Measurements from ENCODE around the gene CFAP221.
"Not testable (repeated sequence)": the region's sequence is repeated elsewhere in the genome, so short reads cannot be mapped to it uniquely, and the experiment has no call there.

CFAP221 gene

DNA sequence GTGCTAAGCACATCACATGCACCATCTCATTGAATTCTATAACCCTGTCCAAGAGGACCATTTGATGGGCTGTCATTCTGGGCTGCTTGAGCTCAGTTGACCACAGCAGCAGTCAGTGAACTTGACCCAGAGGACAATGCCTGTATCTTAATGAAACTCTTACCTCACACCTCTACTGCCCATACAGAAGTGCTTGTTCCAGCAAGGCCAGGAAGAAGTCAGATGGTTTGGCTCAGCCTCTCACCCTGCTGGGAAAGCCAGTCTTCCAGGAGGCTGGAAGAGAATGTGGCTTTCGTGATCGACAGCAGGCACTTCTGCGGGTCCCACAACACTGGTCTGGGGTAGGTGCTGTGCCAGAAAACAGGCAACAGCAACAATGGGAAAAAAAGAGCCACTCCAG, 47.3 kb downstream of the CFAP221 start:
- DNase-seq: no peak

DNA sequence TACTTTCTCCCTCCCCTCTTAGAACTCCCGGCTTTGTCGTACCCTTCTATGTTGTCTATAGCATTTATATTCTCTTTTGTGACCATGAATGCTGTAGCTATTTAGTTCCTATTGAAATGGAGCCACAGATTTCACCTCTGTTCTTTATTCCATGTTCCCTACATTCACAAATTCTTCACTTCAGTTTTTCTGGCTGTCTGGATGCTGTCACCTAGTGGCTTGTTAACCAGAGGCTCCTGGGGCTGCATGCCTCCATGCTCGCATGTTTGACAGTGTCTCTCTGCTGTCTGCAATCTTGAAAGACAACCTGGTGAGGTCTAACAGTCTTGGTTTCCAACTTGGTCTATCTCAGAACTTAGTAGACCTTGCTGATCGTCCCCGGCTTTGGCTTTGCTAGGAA, 48.2 kb downstream of the CFAP221 start:
- DNase-seq: no peak

DNA sequence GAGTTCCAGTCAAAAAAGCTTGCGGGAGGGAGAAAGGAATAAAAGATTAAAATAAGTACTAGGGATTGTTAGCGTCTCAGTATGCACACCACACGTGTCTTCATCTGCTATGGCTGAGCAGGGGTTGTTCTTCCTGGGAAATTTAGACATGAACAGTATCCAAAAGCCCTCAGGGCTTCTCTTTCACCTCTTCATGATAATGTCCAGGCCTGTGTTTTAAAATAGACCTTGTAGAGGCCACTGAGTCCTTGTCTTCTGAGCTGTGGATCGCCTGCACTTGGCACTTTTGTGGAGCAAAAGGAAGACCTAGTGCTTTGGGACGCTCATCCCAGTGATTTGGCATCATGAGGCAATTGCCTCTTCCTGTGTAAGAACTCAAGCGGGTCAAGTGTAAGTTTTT, 52.4 kb downstream of the CFAP221 start:
- no peak for DNase-seq

DNA sequence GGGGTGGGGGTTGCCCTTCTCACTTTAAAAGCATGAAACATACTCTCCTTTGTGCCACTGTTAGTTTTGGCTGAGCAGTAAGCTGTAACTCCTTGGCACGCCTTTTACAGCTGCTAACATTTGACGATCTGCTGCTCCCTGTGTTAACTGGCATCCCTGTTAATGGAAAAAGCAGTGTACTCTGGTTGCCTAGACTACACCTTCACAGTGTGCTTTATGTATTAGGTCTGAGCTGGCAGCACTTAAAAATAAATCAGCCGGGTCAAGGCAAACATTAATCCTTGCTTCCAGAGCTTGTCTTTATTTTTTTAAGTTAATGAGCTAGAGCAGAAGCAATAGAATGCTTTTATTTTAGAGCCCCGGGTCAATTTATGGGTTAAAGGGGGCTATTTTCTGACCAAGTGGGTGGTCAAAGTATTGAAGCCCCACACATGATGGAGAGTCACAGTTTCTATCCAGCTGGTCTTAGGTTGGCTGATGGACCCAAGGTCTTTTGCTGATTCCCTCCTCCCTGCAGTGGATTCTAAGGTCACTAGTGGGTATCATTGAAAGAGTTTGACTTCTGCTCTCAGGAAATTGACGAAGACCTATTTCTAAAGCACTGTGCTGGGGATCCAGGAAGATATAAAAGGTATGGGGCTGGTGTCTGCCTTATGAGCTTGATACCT, 54.5 kb downstream of the CFAP221 start:
- DNase-seq: peak; percentile 28

DNA sequence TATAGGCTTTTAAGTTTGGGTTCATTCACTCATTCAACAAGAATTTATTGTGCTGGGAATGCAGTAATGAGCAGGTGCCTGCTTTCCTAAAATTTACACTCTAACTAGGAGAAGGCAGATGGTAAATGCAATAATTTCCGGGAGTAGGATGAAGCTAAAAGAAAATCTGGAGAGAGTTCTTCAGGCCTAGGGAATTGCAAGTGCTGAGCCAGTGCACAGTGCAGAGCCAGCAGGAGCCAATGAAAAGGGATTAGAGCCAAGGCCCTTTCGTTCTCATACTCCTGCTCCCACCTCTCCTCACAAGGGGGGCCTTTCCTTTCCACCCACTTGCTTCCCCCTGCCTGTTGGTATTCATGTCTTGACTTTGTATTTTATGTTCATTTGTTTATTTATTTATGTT, 55.1 kb downstream of the CFAP221 start:
- DNase-seq: no peak

DNA sequence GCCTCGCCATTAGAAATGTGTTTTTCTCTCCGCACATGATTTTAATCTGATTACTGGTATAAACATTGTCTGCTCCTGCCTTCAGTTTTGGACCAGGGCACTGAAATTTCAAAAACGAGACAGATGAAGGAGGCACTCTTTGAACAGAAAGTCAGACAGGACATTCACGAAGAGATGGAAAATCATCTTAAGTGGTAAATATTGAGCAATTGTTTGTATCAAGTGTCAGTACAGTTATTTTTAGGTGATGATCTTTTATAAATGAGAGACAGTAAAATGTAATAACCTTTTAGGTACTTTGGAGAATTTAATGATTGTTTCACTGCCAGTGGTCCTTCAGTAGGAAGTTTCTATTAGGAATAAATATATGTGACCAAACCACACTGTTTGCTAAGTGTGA, 60.8 kb downstream of the CFAP221 start:
- no peak for DNase-seq

DNA sequence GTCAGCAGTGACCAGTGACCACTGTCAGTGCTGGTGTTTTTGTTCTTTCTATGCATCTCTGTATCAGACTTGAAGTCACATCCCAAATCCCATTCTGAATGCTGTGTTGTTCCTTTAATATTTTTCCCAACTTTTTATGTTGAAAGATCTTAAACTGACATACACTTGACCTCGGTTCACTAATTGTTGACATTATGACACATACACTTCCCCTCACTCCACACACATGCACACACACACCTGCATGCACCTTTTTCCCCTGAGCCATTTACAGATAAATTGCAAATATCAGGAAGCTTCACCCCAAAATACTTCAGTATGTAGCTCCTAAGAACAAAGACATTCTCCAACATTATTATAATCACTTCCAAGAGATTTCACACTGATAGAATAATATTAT, 62.4 kb downstream of the CFAP221 start:
- no peak for DNase-seq

DNA sequence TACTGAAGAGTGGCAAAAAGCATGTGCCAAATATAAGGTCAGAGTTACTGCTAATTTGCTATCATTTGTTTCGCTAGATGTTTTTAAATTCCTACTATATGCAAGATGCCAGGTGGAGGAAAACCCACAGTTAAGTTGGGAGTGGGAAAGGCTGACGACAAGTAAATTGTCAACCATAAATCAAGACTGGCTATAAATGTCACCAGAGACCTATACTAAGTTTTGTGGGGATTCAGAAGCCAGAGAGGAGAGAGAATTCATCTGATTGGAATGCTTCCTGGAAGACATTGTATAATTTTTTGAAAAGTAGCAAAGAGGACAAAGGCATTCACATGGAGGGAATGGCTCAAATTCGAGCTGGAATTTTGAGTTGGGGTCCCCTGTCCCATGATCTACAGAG, 64.3 kb downstream of the CFAP221 start:
- no peak for DNase-seq

DNA sequence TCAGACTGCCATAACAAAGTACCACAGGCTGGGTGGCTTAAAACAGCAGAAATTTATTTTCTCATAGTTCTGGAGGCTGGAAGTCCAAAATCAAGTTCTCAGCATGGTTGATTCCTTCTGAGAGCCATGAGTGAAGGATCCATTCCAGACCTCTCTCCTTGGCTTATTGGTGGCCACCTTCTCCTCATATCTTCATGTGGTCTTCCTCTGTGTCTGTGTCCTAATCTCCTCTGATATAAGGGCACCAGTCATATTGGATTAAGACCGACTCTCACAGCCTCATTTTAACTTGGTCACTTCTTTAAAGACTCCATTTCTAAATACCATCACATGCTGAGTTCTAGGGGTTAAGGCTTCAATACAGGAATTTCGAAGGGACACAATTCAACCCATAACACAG, 65.1 kb downstream of the CFAP221 start:
- DNase-seq: no peak

DNA sequence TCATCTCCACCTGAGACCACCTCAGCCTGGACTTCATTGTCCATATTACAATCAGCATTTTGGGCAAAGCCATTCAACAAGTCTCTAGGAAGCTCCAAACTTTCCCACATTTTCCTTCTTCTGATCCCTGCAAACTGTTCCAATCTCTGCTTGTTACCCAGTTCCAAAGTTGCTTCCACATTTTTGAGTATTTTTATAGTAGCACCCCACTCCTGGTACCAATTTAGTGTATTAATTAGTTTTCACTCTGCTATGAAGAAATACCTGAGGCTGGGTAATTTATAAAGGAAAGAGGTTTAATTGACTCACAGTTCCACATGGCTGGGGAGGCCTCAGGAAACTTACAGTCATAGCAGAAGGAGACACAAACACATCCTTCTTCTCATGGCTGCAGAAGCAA, 69.9 kb downstream of the CFAP221 start:
- DNase-seq: not testable (repeated sequence)

DNA sequence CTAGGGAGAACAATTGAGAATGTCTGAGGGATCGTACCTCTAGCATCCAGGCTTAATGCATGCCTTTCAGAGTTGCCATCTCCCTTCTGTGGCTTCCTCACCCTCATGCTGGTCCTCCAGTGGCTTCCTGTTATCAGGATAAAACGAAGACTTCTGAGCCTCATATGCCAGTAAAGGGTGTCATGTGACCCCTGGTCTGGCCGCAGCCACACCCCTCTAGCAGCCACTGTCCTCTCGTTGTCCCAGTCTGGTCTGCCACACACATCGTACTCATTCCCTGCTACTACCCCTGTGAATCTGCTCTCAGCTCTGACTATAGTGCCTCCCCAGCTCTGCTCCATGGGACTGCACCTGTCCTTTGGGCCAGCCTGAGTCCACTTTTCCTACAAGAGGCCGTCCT, 72.2 kb downstream of the CFAP221 start:
- DNase-seq: no peak

DNA sequence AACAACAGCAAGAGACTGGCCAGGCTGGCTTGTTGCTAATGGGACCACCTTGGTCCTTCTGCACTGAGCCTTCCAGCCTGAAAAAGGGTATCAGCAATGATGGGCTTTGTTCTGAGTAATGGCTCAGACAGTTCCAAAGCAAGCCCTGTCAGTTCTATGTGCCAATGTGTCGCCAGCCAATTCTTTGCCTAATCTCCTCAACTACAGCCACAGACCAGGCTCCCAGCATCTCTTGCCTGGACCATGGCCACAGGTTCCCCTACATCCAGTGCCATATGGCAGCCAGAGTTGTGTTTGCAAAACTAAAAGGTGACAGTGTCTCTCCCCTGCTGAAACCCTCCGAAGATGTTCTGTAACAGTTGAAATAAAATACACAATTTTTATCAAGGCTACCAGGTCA, 73.2 kb downstream of the CFAP221 start:
- DNase-seq: no peak

DNA sequence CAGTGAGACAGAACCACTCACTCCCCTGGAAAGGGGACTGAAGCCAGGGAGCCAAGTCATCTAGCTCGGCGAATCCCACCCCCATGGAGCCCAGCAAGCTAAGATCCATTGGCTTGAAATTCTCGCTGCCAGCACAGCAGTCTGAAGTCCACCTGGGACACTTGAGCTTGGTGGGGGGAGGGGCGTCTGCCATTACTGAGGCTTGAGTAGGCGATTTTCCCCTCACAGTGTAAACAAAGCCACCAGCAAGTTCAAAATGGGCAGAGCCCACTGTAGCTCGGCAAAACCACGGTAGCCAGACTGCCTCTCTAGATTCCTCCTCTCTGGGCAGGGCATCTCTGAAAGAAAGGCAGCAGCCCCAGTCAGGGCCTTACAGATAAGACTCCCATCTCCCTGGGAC, 74.5 kb downstream of the CFAP221 start:
- not testable (repeated sequence) for DNase-seq

DNA sequence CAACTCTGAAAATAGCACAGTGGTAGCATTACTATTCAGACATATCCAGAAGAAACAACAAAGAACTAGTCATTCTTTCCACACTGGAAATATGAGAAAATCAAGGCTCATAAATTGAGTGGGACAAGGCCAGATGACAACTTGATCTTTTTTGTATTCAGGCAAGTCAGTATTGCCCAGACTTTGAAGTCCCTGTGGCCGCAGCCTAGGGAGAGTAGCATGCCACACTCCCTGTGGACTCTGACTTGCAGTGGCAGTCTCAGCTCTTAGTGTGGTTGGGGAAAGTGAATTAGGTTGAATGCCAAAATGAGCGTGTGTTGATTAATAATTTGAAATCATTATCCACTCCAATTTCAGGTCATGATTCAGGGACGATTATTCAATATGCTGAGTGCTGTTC, 81.0 kb downstream of the CFAP221 start:
- no peak for DNase-seq

DNA sequence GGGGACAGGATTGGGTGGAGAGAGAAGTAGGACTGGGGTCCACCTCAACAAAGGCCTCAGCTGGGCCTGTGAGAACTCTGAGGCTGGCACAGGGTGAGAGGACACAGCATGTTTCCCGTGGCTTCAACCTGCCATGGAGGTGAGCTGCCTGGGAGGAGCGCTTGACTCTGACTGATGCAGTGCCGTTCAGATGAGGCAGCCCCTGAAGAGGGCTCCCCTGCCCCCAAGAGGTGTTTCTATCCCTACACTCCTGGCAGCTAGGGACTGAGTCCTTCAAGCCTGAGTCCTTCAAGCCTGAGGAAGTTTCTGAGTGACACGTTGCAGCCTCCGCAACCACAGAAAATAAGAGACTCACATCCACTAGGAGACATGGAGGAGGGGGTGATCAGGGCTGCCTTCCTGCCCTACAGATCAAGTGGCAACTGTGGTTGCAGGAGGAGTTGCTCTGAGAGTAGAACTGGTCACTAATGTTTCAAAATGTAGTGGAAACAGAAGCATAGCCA, 85.1 kb downstream of the CFAP221 start:
- DNase-seq: no peak

DNA sequence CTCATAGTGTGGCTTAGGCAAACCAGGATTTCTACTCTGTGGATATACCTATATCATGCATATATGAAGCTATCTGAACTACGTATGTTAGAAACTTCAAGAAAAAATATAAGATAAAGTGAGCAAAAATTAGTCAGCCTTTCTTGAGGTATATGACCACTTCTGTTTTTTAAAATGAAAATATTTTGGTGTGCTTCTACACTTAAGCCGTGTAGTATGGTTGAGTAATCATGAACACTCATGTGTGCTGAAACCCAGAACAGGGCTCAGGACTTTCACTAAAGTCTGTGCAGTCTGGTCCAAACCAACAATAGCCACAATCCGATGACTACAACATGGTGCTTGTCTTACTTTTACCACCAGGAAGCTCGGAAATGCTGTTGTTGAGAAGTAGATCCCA, 85.9 kb downstream of the CFAP221 start:
- no peak for DNase-seq

DNA sequence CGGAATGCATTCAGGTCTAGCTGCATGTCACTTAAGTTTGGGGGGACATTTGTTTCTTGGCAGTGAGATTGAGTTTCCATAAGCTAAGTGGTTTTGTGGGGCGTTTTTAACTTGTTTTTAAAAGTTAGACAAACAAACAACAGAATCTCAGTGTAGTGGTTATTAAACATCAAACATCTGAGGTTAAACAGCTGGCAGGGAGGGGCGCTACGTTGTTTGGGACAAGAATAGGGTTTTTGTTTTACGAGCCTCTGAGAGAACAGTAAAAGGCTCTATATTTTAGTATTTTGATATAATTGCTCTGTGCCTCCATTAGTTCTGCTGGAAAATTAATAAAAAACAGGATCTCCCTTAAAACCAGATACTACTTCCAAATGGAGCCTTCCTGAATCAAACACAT, 93.1 kb downstream of the CFAP221 start:
- no peak for DNase-seq

DNA sequence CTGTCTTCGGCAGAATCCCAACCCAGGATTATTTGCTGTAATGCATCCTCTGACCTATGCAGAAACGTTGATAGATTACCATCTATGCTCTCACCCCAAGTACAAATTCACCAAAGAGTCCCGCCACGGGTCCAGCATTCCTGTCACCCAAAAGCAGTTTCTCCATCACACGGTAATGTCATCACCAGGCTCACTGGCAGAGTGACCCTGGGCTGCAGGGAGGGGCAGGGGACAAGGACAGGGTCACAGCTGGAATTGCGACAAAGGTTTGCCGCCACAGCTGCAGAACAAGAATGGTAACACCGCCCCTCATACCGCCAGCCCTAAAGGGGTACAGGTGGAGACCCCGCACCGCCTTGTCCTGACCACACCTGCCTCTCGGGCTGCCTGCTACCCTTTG, 94.0 kb downstream of the CFAP221 start:
- no peak for DNase-seq

DNA sequence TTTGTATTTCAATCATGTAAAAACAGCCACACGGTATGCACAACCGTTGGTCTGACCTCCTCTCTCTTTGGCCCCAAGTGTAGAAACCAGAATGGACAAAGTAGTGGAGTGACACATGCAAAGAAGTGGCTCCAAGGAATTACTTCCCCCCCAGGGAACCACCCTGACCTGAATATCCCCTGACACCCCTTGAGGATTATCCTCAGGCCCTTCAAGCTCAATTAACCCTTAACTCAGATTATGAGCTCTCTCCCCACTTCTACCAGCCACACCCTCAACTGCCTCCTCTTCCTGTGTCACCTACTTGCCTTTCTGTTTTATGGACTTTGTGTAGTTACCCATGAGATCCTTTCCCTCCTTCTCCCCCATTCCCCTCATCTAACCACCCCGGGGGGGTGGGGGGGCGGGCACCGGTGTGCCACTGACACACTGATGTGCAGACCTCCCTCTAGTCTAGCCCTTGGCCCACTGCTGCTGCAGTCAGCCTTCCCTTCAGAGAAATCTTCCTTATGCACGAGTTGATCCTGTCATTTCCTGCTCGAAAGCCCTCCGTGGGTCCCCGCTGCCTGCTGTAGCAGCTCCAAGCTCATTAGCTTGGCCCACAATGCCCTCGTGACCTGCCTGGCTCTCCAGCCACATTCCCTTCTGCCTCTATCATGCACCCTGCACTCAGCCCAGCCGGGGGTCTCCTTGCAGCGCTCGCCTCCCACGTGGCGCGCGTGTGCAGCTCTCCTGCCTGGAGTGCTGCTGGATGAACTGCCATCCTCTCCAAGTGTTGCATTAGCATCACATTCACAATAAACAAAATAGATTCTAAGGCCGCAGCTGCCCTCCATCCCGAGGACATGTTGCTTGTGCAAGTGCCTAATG, 94.7 kb downstream of the CFAP221 start:
- DNase-seq: no peak

DNA sequence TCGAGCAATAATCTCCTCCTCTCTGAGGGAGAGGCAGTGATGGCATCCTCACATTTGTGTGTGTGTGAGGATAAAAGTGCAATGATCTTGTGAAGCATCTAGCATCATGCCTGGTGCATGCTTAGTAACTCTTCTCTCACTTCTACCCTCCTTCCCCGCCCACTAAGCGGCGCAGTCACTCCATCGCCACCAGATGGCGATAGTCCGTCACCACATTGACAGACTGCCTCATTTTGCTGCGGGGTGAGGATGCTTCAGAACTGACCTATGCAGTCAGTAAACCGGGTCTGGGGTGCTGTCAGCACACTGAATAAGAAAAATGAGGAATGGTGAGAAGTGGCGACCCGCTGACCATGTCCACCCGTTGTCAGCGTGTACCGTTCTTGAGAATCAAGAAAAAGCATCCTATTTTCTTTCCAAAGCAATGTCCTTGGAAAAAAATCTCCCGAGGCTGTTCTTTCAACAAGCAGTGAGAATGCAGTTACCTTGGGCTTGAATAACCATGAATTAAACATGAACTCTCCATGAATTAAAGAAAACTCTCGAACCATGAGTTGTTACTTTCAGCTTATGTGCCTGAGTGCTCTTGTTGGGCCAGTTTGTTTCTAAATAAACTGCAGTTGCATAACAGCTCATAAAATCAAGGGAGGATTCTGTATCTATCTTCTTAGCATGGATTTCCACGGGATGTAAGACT, 97.5 kb downstream of the CFAP221 start:
- peak; percentile 3 for DNase-seq

DNA sequence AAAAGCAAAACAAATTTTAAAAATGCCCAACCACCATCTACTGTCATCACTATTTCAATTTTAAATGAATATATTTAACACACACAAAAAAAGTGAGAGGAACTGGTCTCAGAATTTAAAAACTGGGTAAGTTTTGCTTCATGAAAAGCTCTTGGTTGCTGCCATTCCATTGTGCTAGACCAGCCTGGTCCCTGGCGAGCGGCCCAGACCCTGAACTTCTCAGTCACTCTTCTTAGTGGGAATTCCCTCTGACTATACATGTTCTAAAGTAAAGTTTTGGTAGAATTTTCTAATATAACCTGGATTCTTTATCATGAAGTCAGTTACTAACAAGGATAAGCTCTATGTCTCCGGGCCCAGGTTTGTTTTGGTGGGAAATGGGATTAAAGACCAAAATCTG, 99.9 kb downstream of the CFAP221 start:
- no peak for DNase-seq

DNA sequence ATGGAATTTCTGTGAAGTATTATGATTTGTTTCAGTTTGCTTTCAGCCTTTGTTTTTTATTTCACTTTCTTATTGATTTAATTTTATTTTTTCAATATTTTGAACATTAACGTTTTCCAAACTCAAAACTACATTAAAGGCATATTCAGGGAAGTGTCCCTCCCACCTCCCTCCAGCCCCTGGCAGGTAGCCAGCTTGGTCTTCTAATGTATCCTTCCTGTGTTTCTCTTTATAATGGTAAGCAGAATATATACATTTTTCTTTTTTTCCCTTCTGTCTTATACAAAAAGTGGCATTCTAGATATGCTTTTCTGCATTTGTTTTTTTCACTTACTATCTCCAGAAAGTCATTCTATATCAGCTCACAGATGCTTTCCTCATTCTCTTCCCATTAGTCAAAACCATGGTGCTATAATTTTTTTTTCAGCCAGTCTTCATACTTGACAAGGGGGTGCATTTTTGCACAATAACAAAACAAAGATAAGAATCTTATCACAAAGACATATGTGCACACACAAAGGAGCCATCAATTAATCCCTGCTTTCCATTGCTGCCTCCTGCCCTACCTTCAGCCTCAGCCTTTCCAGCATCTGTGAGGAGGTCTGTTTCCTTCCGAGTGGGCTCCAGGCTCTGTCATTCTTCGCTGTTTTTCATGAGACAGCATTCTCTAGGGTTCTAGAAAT, 101.1 kb downstream of the CFAP221 start:
- DNase-seq: no peak

DNA sequence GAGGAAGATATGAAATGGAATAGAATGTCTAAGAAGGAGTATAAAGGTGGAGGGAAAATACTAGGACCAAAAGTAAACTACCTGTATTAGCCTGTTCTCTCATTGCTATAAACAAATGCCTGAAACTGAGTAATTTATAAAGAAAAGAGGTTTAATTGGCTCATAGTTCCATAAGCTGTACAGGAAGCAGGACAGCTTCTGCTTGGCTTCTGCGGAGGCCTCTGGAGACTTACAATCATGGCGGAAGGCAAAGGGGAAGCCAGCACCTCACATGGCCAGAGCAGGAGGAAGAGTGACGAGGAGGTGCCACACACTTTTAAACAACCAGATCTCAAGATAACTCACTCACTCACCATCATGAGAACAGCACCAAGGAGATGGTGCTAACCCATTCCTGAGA, 101.9 kb downstream of the CFAP221 start:
- no peak for DNase-seq
